Measurements from ENCODE around the gene TNF. TPM values are rescaled to one million over a fixed set of nuclear protein-coding genes. Genes with fewer than 3 reads are reported as not detected.

TNF gene
- polyA plus RNA-seq, 1 of the 3 experiments (the other 2 are of a cell fraction) = not detected

GRCh38 chr6:31617010-31617409 is 41.6 kb downstream of the TNF start:
- WGBS (ENCODE audit: low lambda C conversion rate) = 89% methylated on average over 2 of the region's 2 CpGs
- ChIA-PET POLR2A (no interaction called here), CTCF (interaction anchor here (7.0 kb wide), 1 partner anchor 19 kb away, joined by 35 read pairs; no protein-coding TSS in a partner anchor)

GRCh38 chr6:31619805-31620585 is 44.6 kb downstream of the TNF start:
- H3K27me3 ChIP-seq (ENCODE audit: insufficient read depth) = no peaks in the 10 kb centered on the region
- H3K4me2 ChIP-seq = peak overlapping the region; percentile 77
- H3K9me2 ChIP-seq = no peaks in the 10 kb centered on the region
- H3F3A ChIP-seq (replicated peaks; ENCODE audit: insufficient read depth) = peaks cover 16% of the 10 kb centered on the region
- CTCF ChIA-PET = interaction anchor here (1.0 kb wide), 2 partner anchors 22 to 73 kb away, joined by 3 to 4 read pairs; partner anchors contain the start of gene ATP6V1G2
- POLR2A ChIA-PET = interaction anchor here (0.8 to 4.0 kb wide), 4 partner anchors 9 to 79 kb away, joined by 3 to 18 read pairs (median 5); partner anchors contain the start of genes BAG6 and DDX39B
- peak overlapping the region; percentile 68 to 75 for H3K4me3 ChIP-seq (ENCODE audit: low read depth in 2 of 2, low read length in 1 of 2)
- DNase-seq = peak; percentile 96
- WGBS (ENCODE audit: low lambda C conversion rate) = 1% methylated on average over 49 of the region's 50 CpGs
- no peaks in the 10 kb centered on the region for H3K9me3 ChIP-seq
- H3K79me2 ChIP-seq (ENCODE audit: insufficient read depth) = peaks cover 44% of the 10 kb centered on the region
- H3K4me1 ChIP-seq (ENCODE audit: control insufficient read depth in 1 of 2, insufficient read depth in 2 of 2, low read depth in 1 of 2, low read length in 1 of 2) = peaks cover 10 to 11% of the 10 kb centered on the region in 2 experiments
- peak overlapping the region; percentile 93 for H3K9ac ChIP-seq
- peak overlapping the region; percentile 99 for H3K27ac ChIP-seq (ENCODE audit: low read depth in 2 of 2, low read length in 1 of 2)
- peaks cover 28% of the 10 kb centered on the region for H4K20me1 ChIP-seq (ENCODE audit: insufficient read depth)
- H2AFZ ChIP-seq (ENCODE audit: low read depth) = peak overlapping the region; percentile 87
- peaks cover 25 to 35% of the 10 kb centered on the region in 2 experiments for H3K36me3 ChIP-seq (replicated peaks in 1 of 2; ENCODE audit: control insufficient read depth in 1 of 2, insufficient read depth in 2 of 2, low read length in 1 of 2)
- TF ChIP-seq CHD2 (IDR thresholded peaks at IDR 0.05; ENCODE audit: low read length, partially characterized antibody) = peak; percentile 26
- TF ChIP-seq FOSL2 (IDR thresholded peaks at IDR 0.05; ENCODE audit: borderline replicate concordance, low read depth) = no peak
- no peak for TF ChIP-seq YY1 (IDR thresholded peaks at IDR 0.05; ENCODE audit: low read depth)
- TF ChIP-seq RFX5 (IDR thresholded peaks at IDR 0.05; ENCODE audit: low read length) = peak; percentile 87
- TF ChIP-seq GATA2 (CRISPR knock-in tag; IDR thresholded peaks at IDR 0.05) = no peak
- no peak for TF ChIP-seq CTCF (IDR thresholded peaks at IDR 0.05)
- TF ChIP-seq ZBTB33 (IDR thresholded peaks at IDR 0.05; ENCODE audit: borderline replicate concordance, low read depth) = no peak
- TF ChIP-seq GABPA (IDR thresholded peaks at IDR 0.05; ENCODE audit: low read depth) = no peak
- no peak for TF ChIP-seq USF1 (IDR thresholded peaks at IDR 0.05; ENCODE audit: borderline replicate concordance, low read depth)
- TF ChIP-seq FOXJ3 (CRISPR knock-in tag; IDR thresholded peaks at IDR 0.05) = no peak
- 0 out of 2 replicates have a peak, but pooled peaks have one; percentile 2 for TF ChIP-seq TEAD4 (IDR thresholded peaks at IDR 0.05; ENCODE audit: borderline replicate concordance, insufficient read depth)
- no peak for TF ChIP-seq SIN3A (IDR thresholded peaks at IDR 0.05; ENCODE audit: borderline replicate concordance, low read depth, low read length)

More at GRCh38 chr6:31617010-31617409, 41.6 kb downstream of the TNF start:
- Histone ChIP-seq H4K20me1 (ENCODE audit: insufficient read depth) (peaks cover 5% of the 10 kb centered on the region; the same call in 1 of the 2 replicates), H3K36me3 (replicated peaks in 1 of 2; ENCODE audit: control insufficient read depth in 1 of 2, insufficient read depth in 2 of 2, low read length in 1 of 2) (peaks cover 0 to 5% of the 10 kb centered on the region in 2 experiments), H3K79me2 (ENCODE audit: insufficient read depth) (peaks cover 14% of the 10 kb centered on the region), H3K4me2 (no peak overlapping the region), H3K4me1 (ENCODE audit: control insufficient read depth in 1 of 2, insufficient read depth in 2 of 2, low read depth in 1 of 2, low read length in 1 of 2) (peaks cover under 1 to 2% of the 10 kb centered on the region in 2 experiments; a peak in 3 of 4 replicates), H3K4me3 (ENCODE audit: low read depth in 2 of 2, low read length in 1 of 2) (no peak overlapping the region), H3K9ac (no peak overlapping the region), H3K9me3 (no peaks in the 10 kb centered on the region), H3K27ac (ENCODE audit: low read depth in 2 of 2, low read length in 1 of 2) (no peak overlapping the region), H2AFZ (ENCODE audit: low read depth) (no peak overlapping the region), H3K27me3 (ENCODE audit: insufficient read depth) (no peaks in the 10 kb centered on the region), H3K9me2 (no peaks in the 10 kb centered on the region), H3F3A (replicated peaks; ENCODE audit: insufficient read depth) (peaks cover 16% of the 10 kb centered on the region)
- no peak for DNase-seq
- no peak for TF ChIP-seq IRF3 (IDR thresholded peaks at IDR 0.05; ENCODE audit: low read depth, low read length)
- TF ChIP-seq CHD2 (IDR thresholded peaks at IDR 0.05; ENCODE audit: low read length, partially characterized antibody) = no peak
- TF ChIP-seq PBX3 (IDR thresholded peaks at IDR 0.05) = no peak
- no peak for TF ChIP-seq EZH2phosphoT487 (IDR thresholded peaks at IDR 0.05; ENCODE audit: borderline replicate concordance, low read depth)
